Transverse colon (tissue), 4 donors: ENCODE measurements around the gene LYZL4.

Experiments
- EP300 ChIP-seq: sonication (generic); formaldehyde crosslinking; IDR thresholded peaks from one replicate; pipeline ENCODE4 v1.6.1; 2017; ENCODE audit warnings: antibody characterized with exemption, low read depth
- POLR2A ChIP-seq: fragments of 450-650 bp; IDR thresholded peaks from one replicate; pipeline ENCODE4 v1.6.1; 2016; ENCODE audit warnings: antibody characterized with exemption, mild to moderate bottlenecking, moderate library complexity
- POLR2AphosphoS5 ChIP-seq, 3 donors: sonication (generic); formaldehyde crosslinking; IDR thresholded peaks; one replicate each; pipeline ENCODE4 v1.6.1; 2016; ENCODE audit warnings: antibody characterized with exemption in 3 of 3
- TF ChIP-seq, protein P1 (sequence below), 5 experiments: fragments of 200-600 bp in 3 of 5; fragments of 450-650 bp in 2 of 5; sonication (generic) in 3 of 5; IDR thresholded peaks; 1 replicate in 2 of 5; 2 replicates in 3 of 5; pipeline ENCODE4 v1.5.1; 2016 to 2017; ENCODE audit warnings: antibody characterized with exemption in 5 of 5, inconsistent platforms in 3 of 5, mild to moderate bottlenecking in 2 of 5, moderate library complexity in 1 of 5

GRCh38 chr3:42381551-42382082 is 28.8 kb downstream of the LYZL4 start:
- no peak for TF ChIP-seq POLR2A
- no peak for TF ChIP-seq POLR2AphosphoS5 (IDR thresholded peaks at IDR 0.05)
- TF ChIP-seq, protein P1, sequence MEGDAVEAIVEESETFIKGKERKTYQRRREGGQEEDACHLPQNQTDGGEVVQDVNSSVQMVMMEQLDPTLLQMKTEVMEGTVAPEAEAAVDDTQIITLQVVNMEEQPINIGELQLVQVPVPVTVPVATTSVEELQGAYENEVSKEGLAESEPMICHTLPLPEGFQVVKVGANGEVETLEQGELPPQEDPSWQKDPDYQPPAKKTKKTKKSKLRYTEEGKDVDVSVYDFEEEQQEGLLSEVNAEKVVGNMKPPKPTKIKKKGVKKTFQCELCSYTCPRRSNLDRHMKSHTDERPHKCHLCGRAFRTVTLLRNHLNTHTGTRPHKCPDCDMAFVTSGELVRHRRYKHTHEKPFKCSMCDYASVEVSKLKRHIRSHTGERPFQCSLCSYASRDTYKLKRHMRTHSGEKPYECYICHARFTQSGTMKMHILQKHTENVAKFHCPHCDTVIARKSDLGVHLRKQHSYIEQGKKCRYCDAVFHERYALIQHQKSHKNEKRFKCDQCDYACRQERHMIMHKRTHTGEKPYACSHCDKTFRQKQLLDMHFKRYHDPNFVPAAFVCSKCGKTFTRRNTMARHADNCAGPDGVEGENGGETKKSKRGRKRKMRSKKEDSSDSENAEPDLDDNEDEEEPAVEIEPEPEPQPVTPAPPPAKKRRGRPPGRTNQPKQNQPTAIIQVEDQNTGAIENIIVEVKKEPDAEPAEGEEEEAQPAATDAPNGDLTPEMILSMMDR (IDR thresholded peaks at IDR 0.05) = no peak
- no peak for TF ChIP-seq EP300
